Measurements from ENCODE around the gene RNASE1. TPM values are rescaled to one million over a fixed set of nuclear protein-coding genes. Genes with fewer than 3 reads are reported as not detected.

Gene RNASE1
- total and polyA plus RNA-seq, 4 donors: 5.8 to 37.9 (median 22.1) TPM

Other genes starting within 250 kb of the RNASE1 start
- gene RNASE9, start 241.8 kb downstream of the RNASE1 start, total RNA-seq: not detected
- gene RNASE9, start 241.8 kb downstream of the RNASE1 start, polyA plus RNA-seq: not detected
- not detected for gene RNASE11, start 214.8 kb downstream of the RNASE1 start, total RNA-seq
- not detected for gene RNASE11, start 214.8 kb downstream of the RNASE1 start, polyA plus RNA-seq
- not detected for gene RNASE12, start 211.5 kb downstream of the RNASE1 start, total RNA-seq
- not detected for gene RNASE12, start 211.5 kb downstream of the RNASE1 start, polyA plus RNA-seq
- not detected for gene OR6S1, start 161.2 kb downstream of the RNASE1 start, total RNA-seq
- not detected for gene OR6S1, start 161.2 kb downstream of the RNASE1 start, polyA plus RNA-seq
- 100 to 1,000 TPM; 129 to 191 TPM for gene RNASE4, start 118.3 kb downstream of the RNASE1 start, total RNA-seq
- gene RNASE4, start 118.3 kb downstream of the RNASE1 start, polyA plus RNA-seq: 100 to 1,000 TPM; 176 to 319 TPM
- gene ANG, start 114.1 kb downstream of the RNASE1 start, total RNA-seq: 1,000 to 10,000 TPM in 1 of 2 donors, 100 to 1,000 TPM in 1; 153 to 1,589 TPM
- gene ANG, start 114.1 kb downstream of the RNASE1 start, polyA plus RNA-seq: 1,000 to 10,000 TPM; 1,170 to 2,524 TPM
- not detected for gene EDDM3A, start 57.0 kb downstream of the RNASE1 start, total RNA-seq
- not detected for gene EDDM3A, start 57.0 kb downstream of the RNASE1 start, polyA plus RNA-seq
- gene EDDM3B, start 34.4 kb downstream of the RNASE1 start, total RNA-seq: not detected
- gene EDDM3B, start 34.4 kb downstream of the RNASE1 start, polyA plus RNA-seq: not detected
- gene RNASE6, start 21.6 kb downstream of the RNASE1 start, total RNA-seq: 1 to 10 TPM; 3.9 to 4.6 TPM
- 1 to 10 TPM; 3.2 to 7.0 TPM for gene RNASE6, start 21.6 kb downstream of the RNASE1 start, polyA plus RNA-seq
- 10 to 100 TPM in 1 of 2 donors, not detected in 1; 12.2 TPM for gene RNASE3, start 88.5 kb upstream of the RNASE1 start, total RNA-seq
- gene RNASE3, start 88.5 kb upstream of the RNASE1 start, polyA plus RNA-seq: under 1 TPM in 1 of 2 donors, not detected in 1; 0.52 TPM
- gene RNASE2, start 152.6 kb upstream of the RNASE1 start, total RNA-seq: 10 to 100 TPM in 1 of 2 donors, under 1 TPM in 1; 0.59 to 27.0 TPM
- gene RNASE2, start 152.6 kb upstream of the RNASE1 start, polyA plus RNA-seq: 1 to 10 TPM; 2.9 to 5.7 TPM
- 10 to 100 TPM; 31.0 to 64.8 TPM for gene METTL17, start 187.1 kb upstream of the RNASE1 start, total RNA-seq
- gene METTL17, start 187.1 kb upstream of the RNASE1 start, polyA plus RNA-seq: 10 to 100 TPM; 35.9 to 58.6 TPM
- gene SLC39A2, start 196.4 kb upstream of the RNASE1 start, total RNA-seq: under 1 TPM in 1 of 2 donors, not detected in 1; 0.08 TPM
- gene SLC39A2, start 196.4 kb upstream of the RNASE1 start, polyA plus RNA-seq: under 1 TPM in 1 of 2 donors, not detected in 1; 0.05 TPM
- 100 to 1,000 TPM; 107 to 191 TPM for gene NDRG2, start 222.2 kb upstream of the RNASE1 start, total RNA-seq
- gene NDRG2, start 222.2 kb upstream of the RNASE1 start, polyA plus RNA-seq: 100 to 1,000 TPM in 1 of 2 donors, 10 to 100 TPM in 1; 72.9 to 156 TPM
- 1 to 10 TPM; 1.6 to 5.9 TPM for gene TPPP2, start 227.4 kb upstream of the RNASE1 start, total RNA-seq
- gene TPPP2, start 227.4 kb upstream of the RNASE1 start, polyA plus RNA-seq: 1 to 10 TPM; 1.5 to 1.6 TPM
- gene RNASE13, start 232.0 kb upstream of the RNASE1 start, total RNA-seq: under 1 TPM; 0.05 to 0.08 TPM
- gene RNASE13, start 232.0 kb upstream of the RNASE1 start, polyA plus RNA-seq: not detected
- under 1 TPM in 1 of 2 donors, not detected in 1; 0.33 TPM for gene RNASE7, start 239.5 kb upstream of the RNASE1 start, total RNA-seq
- under 1 TPM; 0.11 to 0.12 TPM for gene RNASE7, start 239.5 kb upstream of the RNASE1 start, polyA plus RNA-seq